Glutamatergic neuron (in vitro differentiated cells): ENCODE data around the gene AMZ2. TPM values are rescaled to one million over a fixed set of nuclear protein-coding genes. Genes with fewer than 3 reads are reported as not detected.
"Not testable (repeated sequence)": the region's sequence is repeated elsewhere in the genome, so short reads cannot be mapped to it uniquely, and the experiment has no call there.

Experiments used
- DNase-seq: peaks from one replicate; pipeline ENCODE4 v3.0.0; 2022
- H3K27ac Mint-ChIP-seq: one replicate; pipeline ENCODE4 v1.8.0; 2020; ENCODE audit warnings: mild to moderate bottlenecking, mixed read lengths, inconsistent platforms; ENCODE audit not compliant: unreplicated experiment
- H3K27me3 Mint-ChIP-seq: one replicate; pipeline ENCODE4 v1.8.0; 2020; ENCODE audit warnings: mild to moderate bottlenecking, moderate library complexity, mixed read lengths, inconsistent platforms; ENCODE audit not compliant: unreplicated experiment
- H3K36me3 Mint-ChIP-seq: one replicate; pipeline ENCODE4 v1.8.0; 2020; ENCODE audit warnings: mild to moderate bottlenecking, mixed read lengths, inconsistent platforms; ENCODE audit not compliant: unreplicated experiment
- H3K4me1 Mint-ChIP-seq: one replicate; pipeline ENCODE4 v1.8.0; 2020; ENCODE audit warnings: mild to moderate bottlenecking, low read depth, mixed read lengths, inconsistent platforms; ENCODE audit not compliant: unreplicated experiment
- H3K4me3 Mint-ChIP-seq: one replicate; pipeline ENCODE4 v1.8.0; 2020; ENCODE audit warnings: mild to moderate bottlenecking, mixed read lengths, inconsistent platforms; ENCODE audit not compliant: unreplicated experiment
- H3K9me3 Mint-ChIP-seq: one replicate; pipeline ENCODE4 v1.8.0; 2020; ENCODE audit warnings: mild to moderate bottlenecking, moderate library complexity, mixed read lengths, inconsistent platforms; ENCODE audit not compliant: unreplicated experiment
- total RNA-seq: library from RNA; stranded (reverse); fragmentation: NEBNext Ultra II Directional; extraction: Animal tissue kit (Norgen Biotek cat#: 25700); gene quantifications from one replicate; pipeline ENCODE4 v1.2.1, GENCODE V29; 2021; ENCODE audit not compliant: unreplicated experiment
- TF ChIP-seq, protein P1 (sequence below): fragments of 200-600 bp; sonication (generic); IDR thresholded peaks from one replicate; pipeline ENCODE4 v1.5.0; 2021; ENCODE audit not compliant: partially characterized antibody, unreplicated experiment

The AMZ2 gene
- total RNA-seq, 1 donor from 2014 or later: 68.5 TPM

DNA sequence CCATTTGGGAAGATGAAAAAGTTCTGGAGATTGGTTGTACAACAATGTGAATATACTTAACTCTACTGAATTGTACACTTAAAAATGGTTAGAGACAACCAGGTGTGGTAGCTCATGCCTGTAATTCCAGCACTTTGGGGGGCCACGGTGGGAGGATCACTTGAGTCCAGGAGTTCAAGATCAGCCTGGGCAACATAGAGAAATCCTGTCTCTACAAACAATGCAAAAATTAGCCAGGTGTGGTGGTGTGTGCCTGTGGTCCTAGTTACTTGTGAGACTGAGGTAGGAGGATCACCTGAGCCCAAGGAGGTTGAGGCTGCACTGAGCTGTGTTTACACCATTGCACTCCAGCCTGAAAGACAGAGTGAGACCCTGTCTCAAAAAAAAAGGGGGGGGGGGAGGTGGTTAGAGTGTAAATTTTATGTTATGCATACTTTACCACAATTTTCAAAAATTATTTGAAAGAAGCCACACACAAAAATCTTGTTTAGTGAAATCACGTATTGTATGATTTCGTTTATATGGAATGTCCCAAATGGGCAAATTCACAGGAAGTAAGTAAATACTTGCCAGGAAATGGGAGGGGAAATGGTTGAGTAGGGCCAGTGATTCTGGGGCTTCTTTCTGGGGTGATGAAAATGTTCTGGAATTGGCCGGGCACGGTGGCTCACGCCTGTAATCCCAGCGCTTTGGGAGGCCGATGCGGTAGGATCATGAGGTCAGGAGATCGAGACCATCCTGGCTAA, 37.1 kb upstream of the AMZ2 start:
- Mint-ChIP-seq H3K36me3 (no peaks in the 10 kb centered on the region), H3K27me3 (peaks cover 3% of the 10 kb centered on the region), H3K9me3 (peaks cover 4% of the 10 kb centered on the region), H3K4me1 (peaks cover 9% of the 10 kb centered on the region), H3K4me3 (no peak overlapping the region), H3K27ac (no peak overlapping the region)
- TF ChIP-seq, protein P1, sequence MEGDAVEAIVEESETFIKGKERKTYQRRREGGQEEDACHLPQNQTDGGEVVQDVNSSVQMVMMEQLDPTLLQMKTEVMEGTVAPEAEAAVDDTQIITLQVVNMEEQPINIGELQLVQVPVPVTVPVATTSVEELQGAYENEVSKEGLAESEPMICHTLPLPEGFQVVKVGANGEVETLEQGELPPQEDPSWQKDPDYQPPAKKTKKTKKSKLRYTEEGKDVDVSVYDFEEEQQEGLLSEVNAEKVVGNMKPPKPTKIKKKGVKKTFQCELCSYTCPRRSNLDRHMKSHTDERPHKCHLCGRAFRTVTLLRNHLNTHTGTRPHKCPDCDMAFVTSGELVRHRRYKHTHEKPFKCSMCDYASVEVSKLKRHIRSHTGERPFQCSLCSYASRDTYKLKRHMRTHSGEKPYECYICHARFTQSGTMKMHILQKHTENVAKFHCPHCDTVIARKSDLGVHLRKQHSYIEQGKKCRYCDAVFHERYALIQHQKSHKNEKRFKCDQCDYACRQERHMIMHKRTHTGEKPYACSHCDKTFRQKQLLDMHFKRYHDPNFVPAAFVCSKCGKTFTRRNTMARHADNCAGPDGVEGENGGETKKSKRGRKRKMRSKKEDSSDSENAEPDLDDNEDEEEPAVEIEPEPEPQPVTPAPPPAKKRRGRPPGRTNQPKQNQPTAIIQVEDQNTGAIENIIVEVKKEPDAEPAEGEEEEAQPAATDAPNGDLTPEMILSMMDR: no peak
- DNase-seq: no peak

DNA sequence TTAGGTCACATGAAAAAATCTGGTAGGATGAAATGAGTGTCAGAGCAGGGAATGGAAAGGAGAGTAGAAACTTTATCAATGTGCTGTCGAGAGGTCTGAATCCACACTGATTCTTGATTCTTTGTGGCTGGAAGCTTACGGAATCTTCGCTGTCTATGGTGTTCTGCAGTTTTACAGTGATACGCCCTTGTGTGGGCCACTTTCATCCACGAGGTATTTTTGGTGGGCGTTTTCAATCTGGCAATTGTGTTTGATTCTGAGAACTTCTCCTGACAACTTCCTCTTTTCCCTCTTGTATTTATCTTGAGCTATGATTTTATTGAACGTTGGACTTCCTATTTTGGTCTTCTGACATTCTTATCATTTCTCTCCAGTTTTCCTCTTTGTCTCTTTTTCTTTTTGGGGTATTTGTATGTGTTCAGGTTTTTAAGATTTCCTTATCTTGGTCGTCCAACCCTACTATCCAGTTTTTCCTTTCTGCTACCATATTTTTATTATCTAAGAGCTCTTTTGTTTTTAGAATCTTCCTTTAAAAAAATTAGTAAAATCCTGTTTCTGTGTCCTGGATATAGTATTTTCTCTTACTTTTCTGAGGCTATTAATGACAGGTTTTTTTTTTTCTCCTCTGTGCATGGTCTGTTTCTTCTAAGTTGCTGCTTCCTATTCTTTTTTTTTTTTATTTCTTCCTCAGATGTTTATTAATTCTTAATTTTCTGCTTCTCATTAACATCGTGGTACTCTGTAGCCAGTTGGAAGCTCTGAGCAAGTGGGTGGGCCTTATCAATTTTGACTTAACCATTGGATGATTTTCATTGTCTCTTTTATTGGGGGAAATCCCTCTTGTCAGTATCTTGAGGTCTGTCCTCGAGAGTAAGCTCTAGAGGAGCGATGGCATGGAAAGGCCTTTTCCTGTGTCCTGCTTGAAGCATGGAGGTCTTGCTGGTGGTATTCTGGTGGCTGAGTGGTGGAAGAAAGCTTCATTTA, 34.1 kb upstream of the AMZ2 start:
- H3K27ac Mint-ChIP-seq, H3K27me3 Mint-ChIP-seq, H3K36me3 Mint-ChIP-seq, H3K9me3 Mint-ChIP-seq, H3K4me3 Mint-ChIP-seq, H3K4me1 Mint-ChIP-seq, DNase-seq: not testable (repeated sequence)

DNA sequence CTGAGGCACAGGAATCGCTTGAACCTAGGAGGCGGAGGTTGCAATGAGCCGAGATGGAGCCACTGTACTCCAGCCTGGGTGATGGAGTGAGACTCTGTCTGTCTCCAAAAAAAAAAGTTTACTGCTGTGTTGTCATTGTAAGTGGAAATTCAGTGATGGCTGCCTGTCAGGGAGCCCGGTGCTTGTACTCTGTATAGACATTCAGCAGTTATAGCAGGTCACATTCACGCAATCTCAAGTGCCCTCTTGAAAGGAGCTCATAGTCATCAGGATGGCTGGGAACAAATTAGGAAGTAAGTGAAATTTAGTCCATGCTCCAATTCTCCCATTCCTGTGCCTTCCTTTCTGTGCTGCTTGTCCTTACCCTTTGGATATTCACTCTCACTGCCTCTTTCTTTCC, 32.4 kb upstream of the AMZ2 start:
- not testable (repeated sequence) for H3K4me3 Mint-ChIP-seq, H3K4me1 Mint-ChIP-seq, H3K27ac Mint-ChIP-seq, H3K36me3 Mint-ChIP-seq, DNase-seq, H3K27me3 Mint-ChIP-seq, H3K9me3 Mint-ChIP-seq

DNA sequence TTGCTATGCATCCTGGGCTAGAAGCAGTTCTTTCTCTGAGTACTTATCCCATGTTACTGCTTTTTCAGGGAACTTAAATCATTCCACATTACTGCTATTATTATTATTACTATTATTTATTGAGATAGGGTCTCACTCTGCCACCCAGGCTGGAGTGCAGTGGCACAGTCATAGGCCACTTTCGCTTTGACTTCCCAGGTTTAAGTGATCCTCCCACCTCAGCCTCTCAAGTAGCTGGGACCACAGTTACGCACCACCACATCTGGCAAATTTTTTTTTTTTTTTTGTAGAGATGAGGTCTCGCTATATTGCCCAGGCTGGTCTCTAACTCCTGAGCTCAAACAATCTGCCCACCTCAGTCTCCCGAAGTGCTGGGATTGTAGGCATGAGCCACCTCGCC, 28.4 kb upstream of the AMZ2 start:
- not testable (repeated sequence) for H3K4me1 Mint-ChIP-seq, DNase-seq, H3K36me3 Mint-ChIP-seq, H3K27ac Mint-ChIP-seq, H3K27me3 Mint-ChIP-seq, H3K9me3 Mint-ChIP-seq, H3K4me3 Mint-ChIP-seq

DNA sequence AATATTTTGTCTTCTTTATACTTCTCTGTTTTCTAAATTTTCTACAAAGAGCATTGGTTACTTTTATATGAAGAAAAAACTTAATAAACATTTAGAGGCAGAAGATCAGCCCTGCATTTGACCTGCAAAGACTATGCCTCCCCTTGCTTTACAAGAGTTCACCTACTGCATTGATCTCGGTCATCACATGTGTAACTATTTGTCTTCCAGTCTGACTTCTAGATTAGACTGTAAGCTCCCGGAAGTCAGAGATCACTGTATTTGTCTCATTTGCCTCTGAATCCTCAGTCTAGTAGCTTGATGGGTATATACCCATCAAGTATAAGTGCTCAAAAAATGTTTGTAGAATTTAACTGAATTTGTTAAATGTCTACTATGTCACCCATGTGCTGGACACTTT, 27.7 kb upstream of the AMZ2 start:
- not testable (repeated sequence) for H3K27ac Mint-ChIP-seq, H3K4me3 Mint-ChIP-seq, H3K27me3 Mint-ChIP-seq, DNase-seq, H3K36me3 Mint-ChIP-seq, H3K4me1 Mint-ChIP-seq, H3K9me3 Mint-ChIP-seq

DNA sequence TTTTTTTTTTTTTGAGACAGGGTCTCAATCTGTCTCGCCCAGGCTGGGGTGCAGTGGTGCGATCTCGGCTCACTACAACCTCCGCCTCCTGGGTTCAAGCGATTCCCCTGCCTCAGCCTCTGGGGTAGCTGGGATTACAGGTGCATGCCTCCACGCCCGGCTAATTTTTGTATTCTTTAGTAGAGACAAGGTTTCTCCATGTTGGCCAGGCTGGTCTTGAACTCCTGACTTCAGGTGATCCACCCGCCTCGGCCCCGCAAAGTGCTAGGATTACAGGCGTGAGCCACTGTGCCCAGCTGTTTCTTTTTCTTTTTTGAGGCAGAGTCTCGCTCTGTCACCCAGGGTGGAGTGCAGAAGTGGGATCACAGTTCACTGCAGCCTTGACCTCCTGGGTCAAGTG, 27.1 kb upstream of the AMZ2 start:
- not testable (repeated sequence) for H3K27me3 Mint-ChIP-seq, H3K36me3 Mint-ChIP-seq, H3K9me3 Mint-ChIP-seq, H3K4me3 Mint-ChIP-seq, DNase-seq, H3K27ac Mint-ChIP-seq, H3K4me1 Mint-ChIP-seq

DNA sequence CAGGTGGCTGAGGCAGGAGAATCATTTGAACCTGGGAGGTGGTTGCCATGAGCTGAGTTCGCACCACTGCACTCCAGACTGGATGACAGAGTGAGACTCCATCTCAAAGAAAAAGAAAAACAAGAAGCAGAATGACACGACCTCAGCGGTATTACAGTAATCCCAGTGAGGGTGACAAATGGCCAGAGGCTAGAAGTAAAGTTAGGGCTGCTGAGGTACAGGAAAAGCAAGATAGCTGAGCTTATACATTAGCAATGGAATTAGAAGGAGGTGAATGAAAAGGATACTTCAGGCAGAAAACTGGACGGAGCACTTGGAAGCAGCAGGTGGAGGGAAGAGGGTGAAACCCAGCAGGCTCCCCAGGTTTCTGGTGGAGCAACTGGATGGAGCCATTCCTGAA, 26.1 kb upstream of the AMZ2 start:
- no peaks in the 10 kb centered on the region for H3K4me1 Mint-ChIP-seq
- TF ChIP-seq, protein P1: no peak
- no peak for DNase-seq
- H3K27me3 Mint-ChIP-seq: no peaks in the 10 kb centered on the region
- H3K27ac Mint-ChIP-seq: no peak overlapping the region
- no peak overlapping the region for H3K4me3 Mint-ChIP-seq
- peaks cover 5% of the 10 kb centered on the region for H3K9me3 Mint-ChIP-seq
- peaks cover 6% of the 10 kb centered on the region for H3K36me3 Mint-ChIP-seq
